ENCODE measurements around the gene GPC5. TPM values are rescaled to one million over a fixed set of nuclear protein-coding genes. Genes with fewer than 3 reads are reported as not detected.

GPC5 gene
- total RNA-seq, 1 experiment from 2014 or later = 0.15 TPM

GRCh38 chr13:91372911-91373310 lies 25.5 kb upstream of the GPC5 start:
- H3K27me3 ChIP-seq (ENCODE audit: insufficient read depth, low read length) = no peaks in the 10 kb centered on the region
- no peaks in the 10 kb centered on the region for H3K9me3 ChIP-seq (ENCODE audit: control insufficient read depth, low read depth, low read length)
- no peaks in the 10 kb centered on the region for H3K4me1 ChIP-seq (ENCODE audit: insufficient read depth, low read length)
- H3K79me2 ChIP-seq (ENCODE audit: insufficient read depth, low read length) = no peaks in the 10 kb centered on the region
- no peak overlapping the region for H3K9ac ChIP-seq (ENCODE audit: extremely low read depth, insufficient read length, low read length)
- no peak overlapping the region for H3K18ac ChIP-seq (ENCODE audit: insufficient read length, low read depth, low read length)
- H3K23me2 ChIP-seq (ENCODE audit: insufficient read length, low read depth, low read length, poor library complexity, severe bottlenecking) = no peaks in the 10 kb centered on the region
- peaks cover 7 to 9% of the 10 kb centered on the region in 2 experiments; a peak in 3 of 4 replicates for H3K4me1 Mint-ChIP-seq
- DNase-seq = no peak
- no peak overlapping the region for H2BK12ac ChIP-seq (ENCODE audit: insufficient read length, low read depth, low read length)
- WGBS (ENCODE audit: extremely low coverage, insufficient read length, low lambda C conversion rate) = no CpG with 5 or more reads among the region's 3 CpGs
- H3K27me3 Mint-ChIP-seq (ENCODE audit: low read depth) = no peaks in the 10 kb centered on the region; the same call in 1 of the 2 replicates
- no peak overlapping the region for H4K5ac ChIP-seq (ENCODE audit: insufficient read length, low read depth, low read length)
- no peak overlapping the region for H2BK15ac ChIP-seq (ENCODE audit: low read depth, low read length)
- no peak overlapping the region for H3K23ac ChIP-seq (ENCODE audit: insufficient read length, low read depth, low read length)
- H4K8ac ChIP-seq (replicated peaks; ENCODE audit: insufficient read length, low read depth, low read length) = no peak overlapping the region
- no peak overlapping the region for H4K91ac ChIP-seq (ENCODE audit: insufficient read length, low read depth, low read length)
- H2BK5ac ChIP-seq (ENCODE audit: insufficient read length, low read length) = no peak overlapping the region
- no peak overlapping the region for H2AK5ac ChIP-seq (ENCODE audit: insufficient read length, low read length)
- no peak for TF ChIP-seq CTCF (conservative IDR thresholded peaks at IDR 0.05)
- no peaks in the 10 kb centered on the region for H3K36me3 Mint-ChIP-seq (ENCODE audit: insufficient read depth in 1 of 3, low read depth in 3 of 3)
- no peak overlapping the region for H3K14ac ChIP-seq (ENCODE audit: insufficient read depth, low read length)
- no peak overlapping the region for H2BK20ac ChIP-seq (ENCODE audit: low read depth, low read length, poor library complexity, severe bottlenecking)
- no peak overlapping the region for H3K4me2 ChIP-seq (ENCODE audit: insufficient read depth, insufficient read length, low read length)
- no peak overlapping the region for H3T11ph ChIP-seq (ENCODE audit: low read length)
- H3K27ac Mint-ChIP-seq = peak overlapping the region in 1 of 3 experiments; percentile 36; a peak in 1 of 7 replicates
- no peak overlapping the region for H3K4ac ChIP-seq (ENCODE audit: low read depth, low read length)
- no peak overlapping the region for H2BK120ac ChIP-seq (ENCODE audit: low read depth, low read length, poor library complexity, severe bottlenecking)
- H3K9me3 Mint-ChIP-seq = no peaks in the 10 kb centered on the region
- H3K56ac ChIP-seq (ENCODE audit: insufficient read length, low read depth, low read length) = no peak overlapping the region
- H3K4me3 Mint-ChIP-seq = no peak overlapping the region
- H4K20me1 ChIP-seq (ENCODE audit: control insufficient read depth, insufficient read depth, insufficient read length) = no peaks in the 10 kb centered on the region
- H2AFZ ChIP-seq (ENCODE audit: low read length) = no peak overlapping the region
- H3K27ac ChIP-seq (ENCODE audit: insufficient read length, low read depth, low read length) = no peak overlapping the region
- H3K79me1 ChIP-seq (ENCODE audit: insufficient read depth, low read depth, low read length, poor library complexity, severe bottlenecking) = no peaks in the 10 kb centered on the region

Data from H9 (cell line).